Measurements from ENCODE around the gene DMBX1.

GRCh38 chr1:46448109-46448911, 41.3 kb upstream of the DMBX1 start:
- no peak for TF ChIP-seq CTCF (conservative IDR thresholded peaks at IDR 0.05; ENCODE audit: low read length)
- TF ChIP-seq EZH2phosphoT487 (IDR thresholded peaks at IDR 0.05; ENCODE audit: borderline replicate concordance, low read depth, low read length), result no peak

Measured in OCI-LY7 (cell line).